Adipose tissue (tissue), 3 donors: ENCODE data around the gene RUSC2. TPM values are rescaled to one million over a fixed set of nuclear protein-coding genes. Genes with fewer than 3 reads are reported as not detected.
"Not testable (repeated sequence)": the region's sequence is repeated elsewhere in the genome, so short reads cannot be mapped to it uniquely, and the experiment has no call there.

ENCODE experiments used
- H3K27ac ChIP-seq: one replicate; pipeline ENCODE4 v1.5.1; 2013; ENCODE audit warnings: low read depth, low read length
- WGBS, 3 donors: extraction: QIAGEN DNeasy Blood & Tissue Kit; methylation state at CpG; one replicate each; pipeline ENCODE4 v1.1.7; 2013; 5-methylcytosine and 5-hydroxymethylcytosine counted together
- polyA plus RNA-seq, 3 donors: library from polyadenylated mRNA; stranded (reverse); fragments of 200-250 nt; gene quantifications; one replicate each; pipeline ENCODE4 v1.2.3, GENCODE V29; 2013
- donor health status: healthy with polysubstance abuse.
- donor health status: Bipolar disorder and iron deficiency.
- donor health status: healthy.

The RUSC2 gene
- polyA plus RNA-seq, 3 donors = 5.8 to 18.3 (median 17.1) TPM

DNA sequence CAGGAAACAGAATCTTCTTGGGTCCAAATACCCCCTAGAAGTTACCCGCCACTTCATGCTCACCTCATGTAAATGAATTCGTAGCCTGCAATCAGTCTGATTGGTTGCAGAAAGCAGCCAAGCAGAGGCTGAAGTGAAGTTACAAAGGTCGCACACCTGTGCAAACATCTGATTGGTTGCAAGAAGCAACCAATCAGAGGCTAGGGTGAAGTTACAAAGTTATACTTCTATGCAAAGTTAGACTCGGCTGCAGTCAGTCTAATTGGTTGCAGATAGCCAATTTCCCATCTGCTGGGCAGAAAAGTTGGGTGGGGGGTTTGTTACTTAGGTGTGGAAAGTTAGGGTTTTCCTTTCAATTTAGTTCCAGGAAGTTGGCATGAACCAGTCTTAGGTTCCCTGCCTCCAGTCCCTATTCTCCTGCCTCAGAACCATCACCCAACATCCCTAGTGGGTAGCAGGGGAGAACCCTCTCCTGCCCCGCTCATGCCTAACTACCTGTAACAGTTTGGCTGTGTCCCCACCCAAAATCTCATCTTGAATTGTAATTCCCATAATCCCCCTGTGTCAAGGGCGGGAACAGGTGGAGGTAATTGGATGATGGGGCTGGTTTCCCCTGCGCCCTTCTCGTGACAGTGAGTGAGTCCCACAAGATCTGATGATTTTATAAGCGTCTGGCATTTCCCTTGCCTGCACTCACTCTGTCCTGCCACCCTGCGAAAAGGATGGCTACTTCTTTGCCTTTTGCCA, 1.2 kb upstream of the RUSC2 start:
- peak overlapping the region; percentile 80 for H3K27ac ChIP-seq
- 48 to 86% (median 74%) methylated on average over 10 of the region's 10 CpGs for WGBS, 3 donors

DNA sequence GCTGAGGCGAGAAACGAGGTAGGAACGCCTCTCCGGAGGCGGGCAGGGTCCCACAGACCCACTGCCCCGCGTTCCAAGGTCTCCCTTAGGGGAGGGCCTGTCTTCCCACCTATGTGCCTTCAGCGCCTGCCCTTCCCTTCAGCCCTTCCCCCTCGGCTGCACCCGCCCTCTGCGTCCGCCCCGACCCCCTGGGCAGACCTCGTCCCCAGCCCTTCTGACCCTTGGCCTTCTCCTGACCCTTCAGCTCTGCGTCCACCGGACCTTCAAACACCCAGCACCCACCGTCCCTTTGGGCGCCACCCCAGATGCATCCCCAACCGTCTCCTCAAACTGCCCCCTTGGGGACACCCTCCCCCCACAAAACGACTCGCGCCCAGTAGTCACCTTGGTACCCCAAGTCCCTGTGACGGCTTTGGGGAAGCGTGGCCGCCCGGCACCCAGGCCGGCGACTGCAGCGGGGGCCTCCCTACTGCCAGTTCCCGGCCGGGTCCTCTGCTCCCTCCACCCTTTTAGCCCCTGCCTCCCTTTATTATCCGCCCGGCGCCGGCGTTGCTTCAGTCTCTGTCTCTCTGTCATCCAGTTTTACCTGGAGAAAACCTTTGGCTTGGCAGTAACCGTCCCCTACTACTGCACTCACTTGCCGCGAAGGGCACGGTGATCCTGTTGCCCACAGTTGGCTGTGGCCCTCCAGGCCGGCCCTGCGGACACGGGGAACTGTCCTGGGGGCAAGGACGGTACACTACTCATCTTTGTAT, 421 bp downstream of the RUSC2 start:
- WGBS, 3 donors = 3 to 6% (median 3%) methylated on average over 40 to 44 of the region's 44 CpGs
- peak overlapping the region; percentile 80 for H3K27ac ChIP-seq

GRCh38 chr9:35490910-35491465, 1.1 kb downstream of the RUSC2 start:
- 39 to 52% (median 39%) methylated on average over 12 of the region's 12 CpGs for WGBS, 3 donors

GRCh38 chr9:35493119-35493518, 3.2 kb downstream of the RUSC2 start:
- H3K27ac ChIP-seq = not testable (repeated sequence)
- 93 to 97% (median 94%) methylated on average over 1 of the region's 1 CpG for WGBS, 3 donors

More at GRCh38 chr9:35490910-35491465, 1.1 kb downstream of the RUSC2 start:
- H3K27ac ChIP-seq = no peak overlapping the region

DNA sequence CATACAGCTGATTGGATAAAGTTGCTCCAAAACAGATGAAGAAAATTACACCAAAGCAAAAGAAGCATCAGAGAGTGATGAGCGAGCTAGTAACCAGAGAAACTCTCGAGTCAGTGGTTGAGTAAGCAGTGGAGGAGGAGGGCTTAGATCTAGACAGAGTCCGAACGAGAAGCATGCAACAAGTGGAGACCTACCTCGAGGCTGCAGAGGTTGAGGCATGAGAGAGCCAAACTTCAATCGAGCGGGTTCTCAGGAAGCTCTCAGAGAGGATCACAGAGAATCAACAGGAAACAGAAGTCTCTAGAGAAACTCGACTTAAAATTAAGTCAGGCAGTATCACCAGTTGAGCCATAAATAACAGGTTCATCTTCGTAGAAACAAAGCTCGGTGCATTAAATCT, 6.1 kb downstream of the RUSC2 start:
- WGBS, 3 donors = 66 to 84% (median 67%) methylated on average over 10 of the region's 10 CpGs
- no peak overlapping the region for H3K27ac ChIP-seq

DNA sequence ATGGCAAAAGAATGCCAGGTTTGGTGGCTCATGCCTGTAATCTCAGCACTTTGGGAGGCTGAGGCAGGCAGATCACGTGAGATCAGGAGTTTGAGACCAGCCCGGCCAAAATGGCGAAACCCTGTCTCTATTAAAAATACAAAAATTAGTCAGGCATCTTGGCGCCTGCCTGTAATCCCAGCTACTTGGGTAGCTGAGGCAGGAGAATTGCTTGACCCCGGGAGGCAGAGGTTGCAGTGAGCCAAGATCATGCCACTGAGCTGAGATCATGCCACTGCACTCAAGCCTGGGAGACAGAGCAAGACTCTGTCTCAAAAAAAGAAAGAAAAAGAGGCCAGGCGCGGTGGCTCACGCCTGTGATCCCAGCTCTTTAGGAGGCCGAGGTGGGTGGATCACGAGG, 8.3 kb downstream of the RUSC2 start:
- WGBS, 3 donors = 81 to 96% (median 87%) methylated on average over 10 of the region's 10 CpGs
- not testable (repeated sequence) for H3K27ac ChIP-seq

DNA sequence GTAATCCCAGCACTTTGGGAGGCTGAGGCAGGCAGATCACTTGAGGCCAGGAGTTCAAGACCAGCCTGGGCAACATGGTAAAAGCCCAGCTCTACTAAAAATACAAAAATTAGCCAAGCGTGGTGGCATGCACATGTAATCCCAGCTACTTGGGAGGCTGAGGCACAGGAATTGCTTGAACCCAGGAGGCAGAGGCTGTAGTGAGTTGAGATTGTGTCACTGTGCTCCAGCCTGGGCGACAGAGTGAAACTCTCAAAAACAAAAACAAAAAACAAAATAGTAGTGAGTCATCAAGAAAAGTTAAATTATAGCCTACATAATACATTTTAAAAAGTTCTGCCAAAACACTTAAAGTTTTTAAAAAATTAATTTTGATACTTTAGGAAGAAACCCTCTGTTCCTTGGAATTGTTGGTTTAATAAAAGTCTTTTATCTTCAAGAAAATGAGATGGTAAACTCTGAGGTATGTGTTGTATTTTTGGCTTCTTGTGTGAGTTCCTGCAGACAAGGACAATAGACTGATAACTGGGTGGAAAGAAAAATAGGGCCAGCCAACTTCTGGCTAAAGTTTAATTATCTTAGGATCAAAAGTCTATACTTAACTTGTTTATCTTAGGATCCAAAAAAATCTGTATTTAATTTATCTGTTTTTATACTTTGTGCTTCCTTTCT, 9.3 kb downstream of the RUSC2 start:
- WGBS, 3 donors = 71 to 81% (median 80%) methylated on average over 2 of the region's 2 CpGs
- H3K27ac ChIP-seq = no peak overlapping the region

- H3K27ac ChIP-seq = no peak overlapping the region
Measured at GRCh38 chr9:35499701-35500030, 9.8 kb downstream of the RUSC2 start.

DNA sequence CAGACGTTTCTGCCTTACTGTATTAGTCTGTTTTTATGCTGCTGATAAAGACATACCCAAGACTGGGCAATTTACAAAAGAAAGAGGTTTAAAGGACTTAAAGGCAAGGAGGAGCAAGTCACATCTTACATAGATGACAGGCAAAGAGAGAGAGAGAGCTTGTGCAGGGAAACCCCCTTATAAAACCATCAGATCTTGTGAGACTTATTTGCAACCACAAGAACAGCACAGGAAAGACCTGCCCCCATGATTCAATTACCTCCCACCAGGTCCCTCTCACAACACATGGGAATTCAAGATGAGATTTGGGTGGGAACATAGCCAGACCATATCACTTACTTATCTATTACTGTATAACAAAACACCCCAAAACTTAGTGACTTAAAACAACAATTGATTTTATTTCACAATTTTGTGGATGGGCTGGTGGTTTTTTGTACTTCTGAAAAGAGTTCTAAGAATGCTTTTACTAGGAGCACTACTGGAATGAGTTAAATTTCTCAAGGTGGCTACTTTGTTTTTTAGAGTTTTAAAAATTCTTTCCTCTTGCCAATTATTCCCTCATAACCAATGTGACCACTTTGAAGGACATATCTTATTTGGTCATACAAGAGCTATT, 10.3 kb downstream of the RUSC2 start:
- no peak overlapping the region for H3K27ac ChIP-seq

More at GRCh38 chr9:35499701-35500030, 9.8 kb downstream of the RUSC2 start:
- 46 to 77% (median 74%) methylated on average over 2 of the region's 2 CpGs for WGBS, 3 donors

DNA sequence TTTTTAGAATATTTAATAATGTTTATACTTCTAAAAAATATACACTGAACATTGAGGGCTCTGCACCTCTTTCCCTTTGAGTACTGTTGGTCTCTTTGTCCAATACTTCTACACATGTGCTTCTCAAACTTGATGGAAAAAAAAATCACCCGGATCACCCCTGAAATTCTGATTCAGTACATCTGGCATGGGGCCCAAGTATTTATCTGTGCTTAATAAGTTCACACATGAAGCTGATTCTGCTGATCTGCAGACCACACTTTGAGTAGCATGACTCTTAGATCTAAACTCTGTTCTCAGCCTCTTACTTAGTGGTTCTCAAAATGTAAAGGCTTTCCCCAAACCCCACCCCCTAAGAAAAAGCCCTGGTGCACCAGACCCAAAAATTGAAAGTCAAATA, 12.0 kb downstream of the RUSC2 start:
- whole genome bisulfite sequencing, 3 donors = 20 to 54% (median 31%) methylated on average over 1 of the region's 1 CpG
- no peak overlapping the region for H3K27ac ChIP-seq

More for the DNA sequence above, 10.3 kb downstream of the RUSC2 start:
- 44 to 59% (median 47%) methylated on average over 1 of the region's 1 CpG for WGBS, 3 donors

- H3K27ac ChIP-seq = no peak overlapping the region
- whole genome bisulfite sequencing, 3 donors = 82 to 91% (median 84%) methylated on average over 2 of the region's 2 CpGs
Measured at GRCh38 chr9:35506359-35506758, 16.4 kb downstream of the RUSC2 start.

- WGBS, 3 donors = 61 to 75% (median 66%) methylated on average over 3 of the region's 3 CpGs
- H3K27ac ChIP-seq = no peak overlapping the region
Measured at GRCh38 chr9:35508069-35508468, 18.2 kb downstream of the RUSC2 start.

- peak overlapping the region; percentile 4 for H3K27ac ChIP-seq
- 35 to 45% (median 37%) methylated on average over 3 of the region's 3 CpGs for WGBS, 3 donors
Measured at GRCh38 chr9:35510383-35510753, 20.5 kb downstream of the RUSC2 start.

GRCh38 chr9:35510754-35511428, 21.0 kb downstream of the RUSC2 start:
- peak overlapping the region; percentile 4 for H3K27ac ChIP-seq
- 31 to 55% (median 39%) methylated on average over 3 of the region's 3 CpGs for WGBS, 3 donors

DNA sequence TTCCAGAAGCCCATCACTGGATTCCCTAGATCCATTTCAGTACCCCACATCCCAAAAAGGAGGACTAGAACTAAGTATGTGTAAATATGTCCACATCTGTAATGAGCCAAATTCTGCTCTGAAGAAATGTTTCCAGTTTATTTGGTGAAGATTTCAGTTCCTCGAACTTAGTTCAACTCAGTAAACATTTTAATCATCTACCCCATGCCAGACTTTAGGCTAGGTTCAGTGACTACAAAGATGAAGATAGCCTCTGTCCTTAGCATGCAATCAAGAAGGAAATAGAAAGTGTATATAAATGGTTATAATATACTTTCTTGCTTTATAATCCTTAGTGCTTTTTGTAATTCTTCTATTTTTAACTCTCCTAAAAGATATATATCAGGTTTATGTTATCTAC, 21.5 kb downstream of the RUSC2 start:
- WGBS, 3 donors = 17 to 59% (median 32%) methylated on average over 1 of the region's 1 CpG
- no peak overlapping the region for H3K27ac ChIP-seq

GRCh38 chr9:35515766-35516165, 25.9 kb downstream of the RUSC2 start:
- WGBS, 3 donors = 79 to 92% (median 86%) methylated on average over 7 of the region's 7 CpGs
- H3K27ac ChIP-seq = no peak overlapping the region

- WGBS, 3 donors = 33 to 77% (median 35%) methylated on average over 1 of the region's 1 CpG
- no peak overlapping the region for H3K27ac ChIP-seq
Measured at GRCh38 chr9:35516479-35516878, 26.6 kb downstream of the RUSC2 start.

DNA sequence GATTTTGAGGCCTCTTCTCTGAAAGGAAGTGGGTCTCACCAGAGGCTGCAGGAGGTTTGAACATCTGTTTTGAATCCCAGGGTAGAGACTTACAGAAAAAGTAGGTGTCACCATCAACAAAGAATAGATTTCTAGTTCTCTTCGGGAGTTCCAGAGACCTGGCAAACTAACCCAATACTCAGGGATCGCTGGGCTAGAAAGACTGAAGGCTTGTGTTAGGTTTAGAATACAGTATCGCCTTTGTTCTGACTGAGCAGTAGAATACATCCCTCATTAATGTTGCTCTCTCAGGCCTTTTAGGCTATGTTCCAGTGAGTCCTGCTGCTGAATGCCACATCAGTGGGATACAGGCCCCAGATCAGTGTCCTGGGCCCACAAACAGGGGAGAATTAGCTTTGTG, 27.2 kb downstream of the RUSC2 start:
- WGBS, 3 donors = 57 to 76% (median 71%) methylated on average over 3 of the region's 3 CpGs

More for the DNA sequence above, 27.2 kb downstream of the RUSC2 start:
- peak overlapping the region; percentile 24 for H3K27ac ChIP-seq
